ENCODE results near the gene SYCP2.

GRCh38 chr20:59821201-59821600, 112.2 kb downstream of the SYCP2 start:
- no peak for TF ChIP-seq YY1 (IDR thresholded peaks at IDR 0.05; ENCODE audit: insufficient read depth, insufficient read length)
- TF ChIP-seq ZNF274 (IDR thresholded peaks at IDR 0.05; ENCODE audit: low read depth, low read length): no peak
